Right lobe of liver (tissue), 6 donors: ENCODE measurements around the gene KCNAB1. TPM values are rescaled to one million over a fixed set of nuclear protein-coding genes. Genes with fewer than 3 reads are reported as not detected.
"Not testable (repeated sequence)": the region's sequence is repeated elsewhere in the genome, so short reads cannot be mapped to it uniquely, and the experiment has no call there.

Experiments
- ATAC-seq, 4 donors: fragments of 200-7000 bp; cut with Tn5 transposase; one replicate each; pipeline ENCODE4 v1.9.1; 2020; ENCODE audit warnings: mild to moderate bottlenecking in 4 of 4, moderate library complexity in 4 of 4
- DNase-seq, 3 donors: peaks; one replicate each; pipeline ENCODE4 v3.0.0-alpha.2; 2020
- H3K27ac ChIP-seq, 3 donors: fragments of 200-600 bp; one replicate each; pipeline ENCODE4 v1.8.0; 2022
- H3K27me3 ChIP-seq, 2 donors: fragments of 200-600 bp; one replicate each; pipeline ENCODE4 v1.8.0; 2022
- H3K36me3 ChIP-seq, 4 donors: fragments of 200-600 bp; sonication (generic) in 1 of 4; one replicate each; pipeline versions ENCODE4 v1.5.1 to v1.8.0; 2017 to 2022; ENCODE audit warnings: control low read depth in 1 of 4
- H3K4me1 ChIP-seq, 4 donors: fragments of 200-600 bp; sonication (generic) in 1 of 4; one replicate each; pipeline versions ENCODE4 v1.5.1 to v1.8.0; 2017 to 2022; ENCODE audit warnings: control low read depth in 1 of 4
- H3K4me3 ChIP-seq, 3 donors: fragments of 200-600 bp; one replicate each; pipeline ENCODE4 v1.8.0; 2022
- H3K9me3 ChIP-seq, 4 donors: fragments of 200-600 bp; sonication (generic) in 1 of 4; one replicate each; pipeline versions ENCODE4 v1.5.1 to v1.8.0; 2017 to 2022; ENCODE audit warnings: control low read depth in 1 of 4
- CTCF ChIP-seq, 4 donors: fragments of 200-600 bp in 3 of 4; fragments of 450-650 bp in 1 of 4; IDR thresholded peaks; one replicate each; pipeline versions ENCODE4 v1.5.1 to v1.8.0; 2016 to 2022; ENCODE audit warnings: antibody characterized with exemption in 4 of 4, mild to moderate bottlenecking in 2 of 4
- POLR2A ChIP-seq: fragments of 450-650 bp; IDR thresholded peaks from one replicate; pipeline ENCODE4 v1.6.1; 2017; ENCODE audit warnings: antibody characterized with exemption, mild to moderate bottlenecking
- WGBS: methylation state at CpG from one replicate; pipeline ENCODE4 v1.1.6; 2018; ENCODE audit warnings: low coverage, low lambda C conversion rate; ENCODE audit not compliant: insufficient coverage; ENCODE audit errors: missing lambda C conversion rate; 5-methylcytosine and 5-hydroxymethylcytosine counted together
- intact Hi-C, 2 donors: fragments of 100-400 bp; cut with DNase I; formaldehyde crosslinking; loops; one replicate each; pipeline versions ENCODE4 v1.11.2 to v1.14.1; 2022
- total RNA-seq, 6 experiments: library from RNA; depleted of rRNA in 2 of 6; stranded (reverse); fragments of >200 nt in 2 of 6; fragmentation: NEBNext Ultra II Directional in 3 of 6; extraction: Animal tissue kit (Norgen Biotek cat#: 25700) in 3 of 6; gene quantifications; one replicate each; pipeline versions ENCODE4 v1.1.0 to v1.2.4, GENCODE V29; 2016 to 2023
- donor health status: DM: no; HTN: yes; CAD: no.
- donor health status: DM: no; HTN: no; CAD: no.
- donor health status: DM: no; HTN: no; CAD: no.
- donor health status: DM: no; HTN: yes; CAD: no.
- donor health status: DM: no; HTN: yes; CAD: no.

Gene KCNAB1
- total RNA-seq, 6 experiments from 2014 or later, result 0.15 to 1.8 (median 0.64) TPM; not detected in 2

DNA sequence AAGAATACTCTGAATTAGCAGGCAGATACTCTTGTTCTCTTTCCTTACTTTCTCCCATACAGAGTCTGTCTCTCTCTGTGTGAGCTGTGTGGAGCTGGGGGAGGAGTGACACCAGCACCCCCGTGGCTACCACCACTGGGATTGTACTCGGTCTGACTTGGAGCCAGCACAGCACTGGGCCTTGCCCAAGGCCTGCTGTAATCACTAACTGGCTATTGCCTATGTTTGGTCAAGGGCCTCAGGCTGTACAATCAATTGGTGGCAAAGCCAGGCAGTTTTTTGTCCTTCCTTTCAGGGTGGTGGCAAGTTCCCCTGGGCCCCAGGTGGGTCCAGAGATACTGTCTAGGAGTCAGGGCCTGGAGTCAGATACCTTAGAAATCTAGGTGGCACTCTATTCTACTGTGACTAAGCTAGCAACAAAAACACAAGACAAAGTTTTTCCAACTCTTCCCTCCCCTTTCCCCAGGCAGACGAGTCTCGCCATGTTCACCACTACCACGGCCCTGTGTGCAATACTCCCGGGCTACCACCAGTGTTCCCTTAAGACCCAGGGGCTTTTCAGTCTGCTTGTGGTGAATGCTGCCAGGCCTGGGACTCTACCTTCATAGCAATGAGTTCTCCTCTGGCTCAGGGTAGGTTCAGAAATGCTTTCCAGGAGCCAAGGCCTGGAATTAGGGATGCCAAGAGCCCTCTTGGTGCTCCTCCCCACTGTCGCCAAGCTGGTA, 151.8 kb downstream of the KCNAB1 start:
- peak in 2 of 4 donors; percentile 41 to 78 for ATAC-seq
- no peak overlapping the region for H3K27ac ChIP-seq
- 91% methylated on average over 4 of the region's 7 CpGs for WGBS
- no peaks in the 10 kb centered on the region for H3K9me3 ChIP-seq
- TF ChIP-seq CTCF (IDR thresholded peaks at IDR 0.05), result no peak
- no peaks in the 10 kb centered on the region for H3K4me1 ChIP-seq
- intact Hi-C loops, result no loop called here
- H3K27me3 ChIP-seq, result no peaks in the 10 kb centered on the region
- DNase-seq, result no peak
- no peaks in the 10 kb centered on the region for H3K36me3 ChIP-seq
- no peak overlapping the region for H3K4me3 ChIP-seq

- ATAC-seq (peak in 2 of 4 donors; percentile 36 to 38), DNase-seq (no peak)
- intact Hi-C loops, result no loop called here
- no peaks in the 10 kb centered on the region for H3K9me3 ChIP-seq
- H3K27me3 ChIP-seq, result no peaks in the 10 kb centered on the region
- no peaks in the 10 kb centered on the region for H3K4me1 ChIP-seq
- no peaks in the 10 kb centered on the region for H3K36me3 ChIP-seq
- H3K4me3 ChIP-seq, result no peak overlapping the region
- no peak overlapping the region for H3K27ac ChIP-seq
- TF ChIP-seq POLR2A (no peak), CTCF (IDR thresholded peaks at IDR 0.05) (no peak)
- WGBS, result 93% methylated on average over 3 of the region's 6 CpGs
Measured at GRCh38 chr3:156273111-156273694, 152.8 kb downstream of the KCNAB1 start.

- H3K27me3 ChIP-seq, result no peaks in the 10 kb centered on the region
- ATAC-seq (peak; percentile 89 to 96 (median 94)), DNase-seq (no peak)
- no peak overlapping the region for H3K4me3 ChIP-seq
- no peak for TF ChIP-seq CTCF (IDR thresholded peaks at IDR 0.05)
- TF ChIP-seq POLR2A, result no peak
- 14% methylated on average over 2 of the region's 2 CpGs for WGBS
- no peaks in the 10 kb centered on the region for H3K9me3 ChIP-seq
- intact Hi-C loops, result no loop called here
- no peaks in the 10 kb centered on the region for H3K4me1 ChIP-seq
- no peak overlapping the region for H3K27ac ChIP-seq
- H3K36me3 ChIP-seq, result no peaks in the 10 kb centered on the region
Measured at GRCh38 chr3:156274791-156275190, 154.4 kb downstream of the KCNAB1 start.

- H3K27me3 ChIP-seq, H3K9me3 ChIP-seq, H3K4me3 ChIP-seq, DNase-seq, H3K27ac ChIP-seq, intact Hi-C loops, H3K4me1 ChIP-seq, ATAC-seq, H3K36me3 ChIP-seq: not testable (repeated sequence)
- 87% methylated on average over 7 of the region's 24 CpGs for WGBS
Measured at GRCh38 chr3:156284637-156285036, 164.3 kb downstream of the KCNAB1 start.

GRCh38 chr3:156285626-156286025, 165.2 kb downstream of the KCNAB1 start:
- no peaks in the 10 kb centered on the region for H3K27me3 ChIP-seq
- no peaks in the 10 kb centered on the region for H3K9me3 ChIP-seq
- H3K4me1 ChIP-seq, result no peaks in the 10 kb centered on the region
- no peak overlapping the region for H3K27ac ChIP-seq
- TF ChIP-seq POLR2A (no peak), CTCF (IDR thresholded peaks at IDR 0.05) (no peak)
- no peaks in the 10 kb centered on the region for H3K36me3 ChIP-seq
- intact Hi-C loops, result no loop called here
- DNase-seq (no peak), ATAC-seq (no peak)
- no peak overlapping the region for H3K4me3 ChIP-seq
- 33% methylated on average over 2 of the region's 2 CpGs for WGBS
